GM12891 (cell line): ENCODE measurements around the gene MVB12B.

Source experiments
- POLR2A ChIP-seq: IDR thresholded peaks from 2 replicates; pipeline ENCODE4 v1.6.1; 2011; ENCODE audit warnings: low read depth, low read length, control low read depth
- POLR2AphosphoS5 ChIP-seq: IDR thresholded peaks from 2 replicates; pipeline ENCODE4 v1.6.1; 2011; ENCODE audit warnings: low read depth, low read length, control low read depth
- POU2F2 ChIP-seq: IDR thresholded peaks from 2 replicates; pipeline ENCODE4 v1.6.1; 2011; ENCODE audit warnings: low read depth, mild to moderate bottlenecking, control low read depth, low read length, moderate library complexity
- SPI1 ChIP-seq: IDR thresholded peaks from 2 replicates; pipeline ENCODE4 v1.6.1; 2011; ENCODE audit warnings: low read depth, low read length, control low read depth
- TAF1 ChIP-seq: IDR thresholded peaks from 2 replicates; pipeline ENCODE4 v1.6.1; 2011; ENCODE audit warnings: low read depth, low read length, control low read depth

GRCh38 chr9:126538550-126538949, 211.9 kb downstream of the MVB12B start:
- TF ChIP-seq POLR2A (no peak), POLR2AphosphoS5 (no peak), TAF1 (no peak), SPI1 (no peak), POU2F2 (no peak)
